Activated CD8-positive, alpha-beta T cell treated with anti-CD3 and anti-CD28 coated beads for 36 hours (primary cell): ENCODE data around the gene PRXL2B. TPM values are rescaled to one million over a fixed set of nuclear protein-coding genes. Genes with fewer than 3 reads are reported as not detected.
"Not testable (repeated sequence)": the region's sequence is repeated elsewhere in the genome, so short reads cannot be mapped to it uniquely, and the experiment has no call there.

ENCODE experiments used
- ATAC-seq: fragments of 200-7000 bp; cut with Tn5 transposase; one replicate; pipeline ENCODE4 v1.10.0; 2021; ENCODE audit warnings: mild to moderate bottlenecking, moderate library complexity
- CTCF ChIA-PET: fragments of 350-600 bp; sonication (Branson Sonifier 250); formaldehyde crosslinking; loops from one replicate; lab custom pipeline; 2021; ENCODE audit warnings: antibody characterized with exemption; lab: Charles Lee
- POLR2A ChIA-PET: fragments of 350-600 bp; sonication (Branson Sonifier 250); formaldehyde crosslinking; loops from one replicate; lab custom pipeline; 2021; ENCODE audit warnings: antibody characterized with exemption; lab: Charles Lee
- DNase-seq: peaks from one replicate; pipeline ENCODE4 v3.0.0-alpha.2; 2020
- H3K27ac Mint-ChIP-seq: one replicate; pipeline ENCODE4 v1.8.0; 2021; ENCODE audit warnings: mild to moderate bottlenecking, mixed read lengths
- H3K27me3 Mint-ChIP-seq: one replicate; pipeline ENCODE4 v1.8.0; 2021; ENCODE audit warnings: mixed read lengths
- H3K36me3 Mint-ChIP-seq: one replicate; pipeline ENCODE4 v1.8.0; 2021; ENCODE audit warnings: low read depth, mixed read lengths
- H3K4me1 Mint-ChIP-seq: one replicate; pipeline ENCODE4 v1.8.0; 2021; ENCODE audit warnings: low read depth, mixed read lengths
- H3K4me3 Mint-ChIP-seq: one replicate; pipeline ENCODE4 v1.8.0; 2021; ENCODE audit warnings: mild to moderate bottlenecking, moderate library complexity, mixed read lengths
- H3K9me3 Mint-ChIP-seq: one replicate; pipeline ENCODE4 v1.8.0; 2021; ENCODE audit warnings: mixed read lengths
- CTCF ChIP-seq: fragments of 200-600 bp; IDR thresholded peaks from one replicate; pipeline ENCODE4 v1.8.0; 2022; ENCODE audit warnings: antibody characterized with exemption, mild to moderate bottlenecking
- intact Hi-C: fragments of 100-400 bp; cut with micrococcal nuclease; formaldehyde crosslinking; loops from one replicate; pipeline ENCODE4 v1.10.0; 2022
- total RNA-seq, 2 experiments: library from RNA; stranded (reverse); gene quantifications; one replicate each; pipeline ENCODE4 v1.2.3, GENCODE V29; 2021

PRXL2B gene
- total RNA-seq, 2 experiments from 2014 or later, result 39.1 to 43.6 TPM

- H3K4me1 Mint-ChIP-seq, result peaks cover 35% of the 10 kb centered on the region
- no peak overlapping the region for H3K27ac Mint-ChIP-seq
- ChIA-PET CTCF (no interaction called here), POLR2A (interaction anchor here (0.8 kb wide), 1 partner anchor 33 kb away, joined by 6 read pairs; no protein-coding TSS in a partner anchor)
- H3K9me3 Mint-ChIP-seq, result no peaks in the 10 kb centered on the region
- DNase-seq, result no peak
- no peaks in the 10 kb centered on the region for H3K27me3 Mint-ChIP-seq
- H3K36me3 Mint-ChIP-seq, result peaks cover 12% of the 10 kb centered on the region
- H3K4me3 Mint-ChIP-seq, result no peak overlapping the region
- TF ChIP-seq CTCF, result no peak
- no peak for ATAC-seq
- intact Hi-C loops, result loop anchor here (10.0 kb wide), 1 partner anchor 93 kb away; no protein-coding TSS in a partner anchor
These were observed 34.4 kb upstream of the PRXL2B start for GRCh38 chr1:2552189-2552588.

- H3K4me3 Mint-ChIP-seq, DNase-seq, H3K9me3 Mint-ChIP-seq, ATAC-seq, H3K27ac Mint-ChIP-seq, CTCF ChIA-PET, POLR2A ChIA-PET, H3K27me3 Mint-ChIP-seq: not testable (repeated sequence)
- intact Hi-C loops, result loop anchor here (10.0 kb wide), 1 partner anchor 92 kb away; no protein-coding TSS in a partner anchor
- Mint-ChIP-seq H3K4me1 (peaks cover 42% of the 10 kb centered on the region), H3K36me3 (peaks cover 18% of the 10 kb centered on the region)
These were observed 33.5 kb upstream of the PRXL2B start for GRCh38 chr1:2553076-2553475.

- Mint-ChIP-seq H3K4me1 (peaks cover 43% of the 10 kb centered on the region), H3K4me3 (peak overlapping the region; percentile 99), H3K9me3 (no peaks in the 10 kb centered on the region), H3K27ac (peak overlapping the region; percentile 99), H3K27me3 (no peaks in the 10 kb centered on the region), H3K36me3 (peaks cover 23% of the 10 kb centered on the region)
- CTCF ChIA-PET, result no interaction called here
- no peak for TF ChIP-seq CTCF
- intact Hi-C loops, result loop anchor here (10.0 kb wide), 1 partner anchor 91 kb away; no protein-coding TSS in a partner anchor
- POLR2A ChIA-PET, result interaction anchor here (5.7 kb wide), 1 partner anchor 31 kb away, joined by 100 read pairs; the partner anchor contains the start of gene PRXL2B
- no peak for DNase-seq
- no peak for ATAC-seq
These were observed 32.5 kb upstream of the PRXL2B start for GRCh38 chr1:2553871-2554620.

- H3K9me3 Mint-ChIP-seq, result no peaks in the 10 kb centered on the region
- peak; percentile 69 for TF ChIP-seq CTCF
- CTCF ChIA-PET, result interaction anchor here (0.9 to 2.4 kb wide), 5 partner anchors 16 to 32 kb away, joined by 3 to 28 read pairs (median 4); no protein-coding TSS in a partner anchor
- H3K27ac Mint-ChIP-seq, result peak overlapping the region; percentile 99
- H3K4me3 Mint-ChIP-seq, result peak overlapping the region; percentile 99
- H3K4me1 Mint-ChIP-seq, result peaks cover 38% of the 10 kb centered on the region
- peak; percentile 82 for DNase-seq
- peaks cover 23% of the 10 kb centered on the region for H3K36me3 Mint-ChIP-seq
- POLR2A ChIA-PET, result interaction anchor here (1.3 to 5.7 kb wide), 7 partner anchors 12 to 145 kb away, joined by 3 to 100 read pairs (median 10); partner anchors contain the start of gene PRXL2B
- no peaks in the 10 kb centered on the region for H3K27me3 Mint-ChIP-seq
- intact Hi-C loops, result loop anchor here (10.0 kb wide), 1 partner anchor 90 kb away; no protein-coding TSS in a partner anchor
- peak; percentile 27 for ATAC-seq
These were observed 31.8 kb upstream of the PRXL2B start for GRCh38 chr1:2554621-2555387.

- intact Hi-C loops, result loop anchor here (2.0 to 10.0 kb wide), 2 partner anchors 23 to 89 kb away; no protein-coding TSS in a partner anchor
- no peaks in the 10 kb centered on the region for H3K27me3 Mint-ChIP-seq
- no peaks in the 10 kb centered on the region for H3K9me3 Mint-ChIP-seq
- no peak for TF ChIP-seq CTCF
- peaks cover 34% of the 10 kb centered on the region for H3K4me1 Mint-ChIP-seq
- H3K27ac Mint-ChIP-seq, result peak overlapping the region; percentile 99
- CTCF ChIA-PET, result interaction anchor here (0.8 to 2.4 kb wide), 12 partner anchors 8 to 91 kb away, joined by 3 to 28 read pairs (median 4); partner anchors contain the start of gene PANK4
- peaks cover 23% of the 10 kb centered on the region for H3K36me3 Mint-ChIP-seq
- POLR2A ChIA-PET, result interaction anchor here (0.6 to 5.7 kb wide), 22 partner anchors 8 to 148 kb away, joined by 3 to 100 read pairs (median 4); partner anchors contain the start of gene PRXL2B
- peak overlapping the region; percentile 99 for H3K4me3 Mint-ChIP-seq
- DNase-seq (peak; percentile 96), ATAC-seq (peak; percentile 66)
These were observed 30.8 kb upstream of the PRXL2B start for GRCh38 chr1:2555634-2556276.
